NCI-H524 (cell line): ENCODE data around the gene MYADML2.
"Not testable (repeated sequence)": the region's sequence is repeated elsewhere in the genome, so short reads cannot be mapped to it uniquely, and the experiment has no call there.

Experiments used
- DNase-seq, 2 experiments: peaks; one replicate each; lab custom pipeline; 2025; lab: John Stamatoyannopoulos, UW

MYADML2 gene

DNA sequence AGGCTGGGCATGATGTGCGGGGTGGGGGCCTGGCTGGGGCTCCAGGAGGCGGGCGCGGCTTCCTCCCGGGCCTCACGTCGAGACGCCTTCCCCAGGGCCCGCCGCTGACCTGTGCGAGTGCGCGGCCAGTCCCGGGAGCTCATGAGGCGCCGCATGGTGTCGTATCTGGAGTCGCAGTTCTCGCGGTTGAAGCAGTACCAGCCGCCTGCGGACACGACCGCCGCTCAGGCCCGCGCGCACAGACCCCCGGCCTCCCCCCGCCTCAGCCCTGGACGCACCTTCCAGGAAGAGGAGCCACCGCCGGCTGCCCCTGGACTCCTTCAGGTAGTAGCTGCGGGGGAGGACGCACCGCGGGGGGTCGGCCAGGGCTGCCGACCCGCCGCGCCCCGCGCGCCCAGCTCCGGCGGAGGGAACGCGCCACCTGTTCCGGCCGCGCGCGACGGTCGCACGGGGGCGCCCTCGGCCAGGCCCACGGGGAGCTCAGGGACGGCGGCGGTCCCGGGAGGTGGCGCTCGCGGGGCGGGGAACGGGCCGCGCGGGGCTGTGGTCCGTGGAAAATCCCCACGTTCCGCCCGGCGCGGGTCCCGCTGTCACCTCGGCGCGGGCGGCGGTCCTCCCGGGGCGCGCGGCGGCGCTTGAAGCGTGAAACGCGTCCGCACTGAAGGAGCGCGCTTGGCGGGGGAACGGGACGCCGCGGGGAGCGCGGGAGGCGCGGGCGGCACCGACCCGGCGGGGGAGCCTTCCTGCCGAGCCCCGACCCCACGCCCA lies 12.5 kb upstream of the MYADML2 start:
- peak; percentile 59 to 87 for DNase-seq

DNA sequence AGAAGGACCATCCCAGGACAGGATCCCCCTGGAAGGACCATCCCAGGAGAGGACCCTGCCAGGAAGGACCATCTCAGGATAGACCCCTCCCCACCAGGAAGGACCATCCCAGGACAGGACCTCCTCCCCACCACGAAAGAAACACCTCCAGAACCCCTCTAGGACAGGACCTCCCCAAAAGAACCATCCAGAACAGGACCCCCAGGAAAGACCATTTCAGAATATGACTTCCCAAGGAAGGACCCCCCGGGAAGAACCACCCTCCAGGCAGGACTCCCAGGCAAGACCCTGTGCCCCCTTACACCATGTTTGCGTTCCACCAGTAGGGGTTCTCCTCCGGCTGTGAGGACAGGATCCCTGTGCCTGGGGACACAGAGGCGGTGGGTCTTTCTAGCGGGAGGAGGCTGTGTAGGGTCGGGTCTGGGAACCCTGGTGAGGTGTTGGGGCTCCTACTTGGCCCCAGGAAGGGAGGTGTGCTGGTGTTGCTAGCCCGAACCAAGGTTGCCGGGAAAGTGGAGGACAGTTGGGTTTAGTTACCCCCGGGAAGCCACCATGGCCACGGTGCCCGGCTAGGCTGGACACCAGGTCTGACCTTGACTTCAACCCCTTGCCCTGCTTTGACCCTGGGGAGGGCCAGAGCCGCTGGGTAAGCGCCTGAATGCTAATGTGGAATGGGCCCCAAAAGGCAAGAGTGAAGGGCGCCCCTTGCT lies 11.8 kb upstream of the MYADML2 start:
- DNase-seq, result peak in 1 of 2 experiments; percentile 41

DNA sequence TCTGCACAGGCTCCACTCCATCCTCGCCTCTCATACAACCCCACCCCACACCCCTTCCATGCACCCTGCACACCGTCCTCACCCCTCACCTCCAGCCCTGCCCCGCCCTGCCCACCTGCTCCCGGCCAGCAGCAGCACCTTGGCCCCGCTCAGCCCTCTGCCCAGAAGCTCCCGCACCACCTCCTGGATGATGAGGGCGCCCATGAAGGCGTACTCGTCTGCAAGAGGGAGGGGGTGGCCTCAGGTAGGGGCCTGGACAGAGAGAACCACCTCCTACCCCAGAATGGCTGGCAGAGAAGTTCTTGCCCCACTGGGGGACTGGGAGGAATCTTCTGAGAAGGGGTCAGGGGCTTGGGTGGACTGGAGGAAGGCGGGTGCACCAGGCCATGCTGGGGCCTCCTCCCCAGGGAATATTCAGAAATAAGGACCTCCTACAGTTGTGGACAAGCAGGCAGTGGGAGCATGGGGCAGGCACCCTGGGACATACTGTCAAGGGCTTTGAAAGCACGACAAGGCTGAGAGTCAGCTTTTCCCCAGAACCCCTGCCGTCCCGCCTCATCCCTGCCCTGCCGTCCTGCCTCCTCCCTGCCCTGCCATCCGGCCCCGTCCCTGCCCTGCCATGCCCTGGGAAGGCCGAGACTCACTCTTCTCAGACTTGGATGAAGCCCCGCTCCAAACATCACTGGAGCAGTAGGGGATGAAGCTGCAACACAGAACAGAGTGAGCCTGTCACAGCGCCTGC lies 10.8 kb upstream of the MYADML2 start:
- no peak for DNase-seq

DNA sequence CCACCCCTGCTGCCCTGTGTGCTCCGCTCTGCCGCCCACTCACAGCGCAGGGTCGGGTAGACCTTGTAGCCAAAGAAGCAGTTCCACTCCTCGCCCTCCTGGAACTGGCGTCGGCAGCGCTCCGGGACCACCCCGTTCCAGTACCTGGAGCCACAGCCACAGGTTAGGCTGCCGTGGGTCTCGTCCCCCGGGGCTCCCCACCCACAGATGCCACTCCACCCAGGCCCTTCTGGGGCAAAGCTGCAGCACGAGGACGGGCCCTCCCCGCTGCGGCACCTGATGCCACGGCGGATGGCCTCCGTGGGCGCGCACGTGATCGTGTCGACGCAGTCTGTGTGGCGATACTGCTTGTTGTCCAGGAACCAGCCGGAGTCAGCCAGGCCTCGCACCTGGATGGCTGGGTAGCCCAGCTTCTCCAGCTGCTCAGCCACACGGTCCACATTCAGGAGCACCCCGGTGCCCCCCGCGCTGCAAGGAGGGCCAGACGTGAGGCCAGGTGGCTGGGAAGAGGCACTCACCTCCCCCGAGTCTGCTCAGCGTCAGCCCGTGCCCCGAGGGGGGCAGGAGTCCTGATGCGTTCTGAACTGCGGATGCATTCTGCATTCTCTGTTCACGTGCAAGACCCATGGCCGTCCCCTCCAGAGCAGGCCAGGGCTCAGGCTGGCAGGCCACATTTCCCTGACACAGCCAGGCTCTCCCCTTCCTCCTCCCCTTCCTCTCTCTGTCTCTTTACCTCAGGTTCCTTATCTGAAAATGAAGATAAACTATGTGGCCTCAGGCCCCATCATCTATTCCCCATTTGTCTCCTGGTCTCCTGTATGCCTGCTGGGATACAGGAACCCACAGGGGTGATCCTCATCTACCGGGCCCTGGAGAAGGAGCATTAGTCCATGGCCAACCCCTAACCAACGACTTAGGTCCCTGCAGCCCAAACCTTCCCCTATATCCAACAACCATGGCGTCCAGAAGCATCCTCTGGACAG lies 9.9 kb upstream of the MYADML2 start:
- no peak for DNase-seq

DNA sequence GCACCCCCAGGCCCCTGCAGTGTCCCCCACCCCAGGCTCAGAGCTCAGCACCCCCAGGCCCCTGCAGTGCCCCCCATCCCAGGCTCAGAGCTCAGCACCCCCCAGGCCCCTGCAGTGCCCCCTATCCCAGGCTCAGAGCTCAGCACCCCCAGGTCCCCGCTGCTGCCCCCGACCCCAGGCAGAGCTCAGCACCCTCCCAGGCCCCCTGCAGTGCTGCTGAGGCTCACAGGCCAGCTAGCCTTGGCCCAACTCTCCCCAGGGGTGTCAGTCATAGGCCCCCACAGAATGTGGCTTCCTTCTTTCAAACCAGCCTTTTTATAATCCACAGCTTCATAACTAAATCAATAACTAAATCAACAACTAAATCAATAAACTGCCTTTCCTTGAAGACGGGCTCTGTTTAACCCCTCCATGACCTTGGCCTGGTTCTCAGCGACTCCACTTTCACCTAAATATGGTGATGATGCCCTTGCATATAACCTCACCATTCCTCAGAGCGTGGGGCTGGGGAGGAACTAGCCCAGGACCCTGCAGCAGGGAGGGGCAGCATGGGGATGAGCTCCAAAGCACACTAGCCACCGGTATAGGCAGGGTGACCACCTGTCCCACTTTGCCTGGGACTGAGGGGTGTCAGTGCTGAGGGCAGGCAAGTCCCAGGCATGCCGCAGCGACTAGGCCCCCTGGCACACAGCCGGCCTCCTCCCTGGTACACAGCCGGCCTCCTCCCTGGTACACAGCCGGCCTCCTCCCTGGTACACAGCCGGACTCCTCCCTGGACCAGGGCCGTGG lies 8.9 kb upstream of the MYADML2 start:
- DNase-seq, result no peak

DNA sequence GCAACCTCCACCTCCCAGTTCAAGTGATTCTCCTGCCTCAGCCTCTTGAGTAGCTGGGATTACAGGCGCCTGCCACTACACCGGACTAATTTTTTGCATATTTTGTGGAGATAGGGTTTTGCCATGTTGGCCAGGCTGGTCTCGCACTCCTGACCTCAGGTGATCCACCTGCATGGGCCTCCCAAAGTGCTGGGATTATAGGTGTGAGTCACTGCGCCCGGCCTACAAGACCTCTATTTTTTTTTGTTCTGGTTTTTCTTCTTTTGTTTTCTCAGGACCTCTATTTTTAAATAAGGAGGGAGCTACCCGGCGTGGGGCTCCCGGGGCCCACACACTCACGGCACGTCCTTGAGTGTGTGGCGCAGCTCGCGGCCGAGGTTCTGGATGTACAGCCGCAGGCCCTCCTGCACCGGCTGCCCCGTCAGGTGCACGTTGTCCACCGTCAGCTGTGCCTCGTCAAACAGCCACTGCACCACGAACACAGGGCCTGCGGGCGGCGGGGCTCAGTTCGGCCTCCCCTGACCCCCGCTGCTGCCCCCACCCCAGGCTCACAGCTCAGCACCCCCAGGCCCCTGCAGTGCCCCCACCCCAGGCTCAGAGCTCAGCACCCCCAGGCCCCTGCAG lies 8.1 kb upstream of the MYADML2 start:
- no peak for DNase-seq

DNA sequence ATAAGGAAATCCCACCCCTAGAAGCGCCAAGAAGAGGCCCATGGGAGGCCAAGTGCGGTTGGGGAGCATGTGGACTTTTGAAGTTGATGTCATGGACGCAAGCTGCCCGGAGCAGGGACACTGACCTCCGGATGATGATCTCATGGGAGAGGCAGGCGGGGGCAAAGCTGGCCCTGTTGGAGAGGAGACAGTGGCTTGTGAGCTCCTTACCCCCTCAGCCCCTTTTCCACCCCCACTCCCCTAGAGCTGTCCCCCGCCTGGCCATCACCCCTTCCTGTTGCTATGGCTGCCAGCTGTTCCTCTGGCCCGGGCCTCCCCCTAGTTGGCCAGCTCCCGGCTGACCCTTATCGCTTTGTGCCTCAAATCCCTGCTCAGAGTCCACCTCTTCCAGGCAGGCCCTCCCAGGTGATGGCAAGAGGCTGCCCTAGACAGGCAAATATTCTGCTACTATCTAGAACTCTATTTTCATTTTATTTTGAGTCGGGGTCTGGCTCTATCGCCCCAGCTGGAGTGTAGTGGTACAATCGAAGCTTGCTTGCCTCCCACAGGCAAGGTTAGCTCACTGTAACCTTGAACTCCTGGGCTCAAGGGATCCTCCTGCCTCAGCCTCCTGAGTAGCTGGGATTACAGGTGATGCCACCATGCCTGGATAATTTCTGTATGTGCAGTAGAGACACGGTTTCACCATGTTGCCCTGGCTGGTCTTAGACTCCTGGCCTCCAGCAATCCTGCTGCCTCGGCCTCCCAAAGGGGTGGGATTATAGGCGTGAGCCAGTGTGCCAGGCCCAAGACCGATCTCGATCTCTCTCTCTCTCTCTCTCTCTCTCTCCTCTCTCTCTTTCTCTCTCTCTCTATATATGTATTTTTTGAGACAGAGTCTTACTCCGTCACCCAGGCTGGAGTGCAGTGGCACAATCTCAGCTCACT lies 7.4 kb upstream of the MYADML2 start:
- no peak for DNase-seq

DNA sequence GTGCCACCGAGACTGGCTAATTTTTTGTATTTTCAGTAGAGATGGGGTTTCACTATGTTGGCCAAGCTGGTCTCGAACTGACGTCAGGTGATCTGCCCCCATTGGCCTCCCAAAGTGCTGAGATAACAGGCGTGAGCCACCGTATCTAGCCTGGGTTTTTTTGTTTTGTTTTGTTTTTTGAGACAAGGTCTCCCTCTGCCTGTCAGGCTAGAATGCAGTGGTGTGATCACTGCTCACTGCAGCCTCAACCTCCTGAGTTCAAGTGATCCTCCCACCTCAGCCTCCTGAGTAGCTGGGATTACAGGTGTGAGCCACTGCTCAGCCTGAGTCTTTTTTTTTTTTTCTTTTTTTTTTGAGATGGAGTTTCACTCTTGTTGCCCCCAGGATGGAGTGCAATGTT lies 6.4 kb upstream of the MYADML2 start:
- not testable (repeated sequence) for DNase-seq

DNA sequence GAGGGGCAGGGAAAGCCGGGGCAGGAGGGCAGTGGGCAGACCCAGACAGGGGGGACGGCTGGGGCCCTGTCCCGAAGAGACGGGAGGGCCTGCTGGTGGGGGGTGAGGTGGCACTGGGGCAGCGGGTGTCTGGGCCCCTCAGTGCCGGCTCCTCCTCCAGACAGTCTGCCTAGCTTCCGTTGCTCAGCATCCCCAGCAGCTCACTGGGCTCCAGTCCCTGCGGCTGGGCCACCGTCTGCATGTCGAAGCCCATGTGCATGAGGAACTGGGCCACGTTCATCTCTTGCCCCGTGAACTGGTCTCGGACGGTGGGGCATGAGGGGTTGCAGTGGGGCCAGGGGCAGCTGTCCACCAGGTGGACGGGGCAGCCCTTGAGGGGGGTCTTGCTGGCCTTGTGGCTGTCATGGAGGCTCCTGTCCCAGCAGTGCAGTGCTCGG lies 5.8 kb upstream of the MYADML2 start:
- no peak for DNase-seq

DNA sequence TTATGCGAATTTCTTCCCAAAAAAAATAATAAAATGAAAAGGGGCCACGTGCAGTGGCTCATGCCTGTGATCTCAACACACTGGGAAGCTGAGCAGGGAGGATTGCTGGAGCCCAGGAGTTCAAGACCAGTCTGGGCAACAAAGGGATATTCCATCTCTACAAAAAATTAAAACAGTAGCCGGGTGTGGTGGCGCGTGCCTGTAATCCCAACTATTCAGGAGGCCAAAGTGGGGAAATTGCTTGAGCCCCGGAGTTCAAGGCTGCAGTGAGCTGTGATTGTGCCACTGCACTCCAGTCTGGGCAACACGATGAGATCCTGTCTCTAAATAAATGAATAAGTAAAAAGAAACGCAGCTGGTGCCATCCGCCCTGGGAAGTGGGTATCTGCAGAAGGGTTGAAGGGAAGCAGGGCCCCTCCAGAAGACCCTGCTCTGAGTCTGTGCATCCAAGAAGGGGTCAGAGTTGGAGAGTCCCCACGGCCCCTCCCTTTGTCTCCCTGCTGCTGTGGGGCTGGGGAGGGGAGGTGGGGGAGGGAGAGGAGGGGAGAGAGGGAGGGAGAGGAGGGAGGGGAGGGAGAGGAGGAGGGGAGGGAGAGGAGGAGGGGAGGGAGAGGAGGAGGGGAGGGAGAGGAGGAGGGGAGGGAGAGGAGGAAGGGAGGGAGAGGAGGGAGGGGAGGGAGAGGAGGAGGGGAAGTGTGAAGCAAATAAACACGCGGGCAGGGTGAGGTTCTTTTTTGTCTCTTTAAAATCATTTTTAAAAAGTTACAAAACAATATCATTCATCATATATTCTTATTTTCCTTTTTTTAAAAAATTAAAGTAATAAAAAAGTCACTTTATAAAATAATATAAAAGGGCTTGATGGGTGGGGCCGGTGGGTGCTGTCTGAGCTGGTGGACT lies 5.0 kb upstream of the MYADML2 start:
- DNase-seq, result no peak

DNA sequence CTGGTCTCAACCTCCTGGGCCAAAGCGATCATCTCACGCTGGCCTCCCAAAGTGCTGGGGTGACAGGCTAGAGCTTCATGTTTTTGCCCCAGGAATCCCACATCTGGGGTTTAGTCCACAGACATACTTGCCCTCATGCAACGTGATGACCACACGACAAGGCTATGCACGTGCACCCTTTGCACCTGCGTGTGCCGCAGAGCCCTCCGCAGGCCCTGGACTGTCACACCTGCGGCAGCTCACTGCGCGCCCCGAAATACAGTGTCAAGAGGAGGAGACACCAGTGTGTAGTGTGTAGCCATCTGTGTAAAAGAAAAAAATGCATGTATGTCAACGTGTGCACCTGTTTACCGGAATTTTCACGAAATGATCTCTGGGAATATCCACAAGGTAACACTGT lies 3.5 kb upstream of the MYADML2 start:
- no peak for DNase-seq

DNA sequence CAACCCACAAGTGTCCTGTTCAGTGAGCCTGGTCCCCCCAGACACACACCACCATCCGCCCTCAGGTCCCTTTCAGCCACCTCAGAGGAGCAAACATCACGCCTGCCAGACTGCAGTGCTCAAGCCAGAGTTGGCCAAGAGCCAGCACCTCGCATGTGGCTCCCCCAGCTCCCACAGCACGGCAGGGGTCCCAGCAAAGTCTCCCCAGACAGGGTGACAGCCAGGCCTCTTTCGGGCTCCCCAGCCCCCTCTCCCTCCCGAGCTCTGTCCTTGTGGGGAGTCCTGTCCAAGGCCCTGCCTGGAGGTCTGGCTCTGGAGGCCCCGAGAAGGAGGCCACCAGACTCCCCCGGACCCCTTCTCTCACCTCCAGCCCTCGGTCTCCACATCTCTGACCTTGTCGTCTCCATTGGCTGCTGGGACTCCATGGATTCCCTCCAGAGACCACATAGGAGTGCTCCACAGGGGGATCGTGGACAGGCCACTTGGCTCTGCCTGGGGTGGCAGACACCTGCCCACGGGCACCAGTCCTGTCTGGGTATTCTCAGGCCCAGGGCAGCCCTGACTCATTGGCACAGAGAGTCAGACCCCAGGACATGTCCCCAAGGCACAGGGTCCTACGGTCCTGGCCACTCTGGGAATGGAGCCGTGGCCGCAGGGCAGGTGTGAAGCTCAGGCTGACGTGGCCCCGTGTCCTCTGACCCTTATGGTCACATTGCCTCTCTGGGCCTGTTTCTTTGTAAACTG lies 1.8 kb upstream of the MYADML2 start:
- DNase-seq, result no peak

DNA sequence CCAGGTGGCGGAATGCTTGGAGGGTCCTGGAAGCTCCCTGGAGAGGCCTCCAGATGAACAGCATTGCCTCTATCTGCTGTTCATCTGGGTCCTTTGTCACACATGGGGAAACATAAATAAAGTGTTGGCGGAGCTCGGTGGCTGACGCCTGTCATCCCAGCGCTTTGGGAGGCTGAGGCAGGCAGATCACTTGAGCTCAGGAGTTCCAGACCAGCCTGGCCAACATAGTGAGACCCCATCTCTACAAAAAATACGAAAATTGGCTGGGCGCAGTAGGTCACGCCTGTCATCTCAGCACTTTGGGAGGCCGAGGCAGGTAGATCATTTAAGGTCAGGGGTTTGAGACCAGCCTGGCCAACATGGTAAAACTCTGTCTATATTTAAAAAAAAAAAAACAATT lies 2.2 kb downstream of the MYADML2 start:
- no peak for DNase-seq

DNA sequence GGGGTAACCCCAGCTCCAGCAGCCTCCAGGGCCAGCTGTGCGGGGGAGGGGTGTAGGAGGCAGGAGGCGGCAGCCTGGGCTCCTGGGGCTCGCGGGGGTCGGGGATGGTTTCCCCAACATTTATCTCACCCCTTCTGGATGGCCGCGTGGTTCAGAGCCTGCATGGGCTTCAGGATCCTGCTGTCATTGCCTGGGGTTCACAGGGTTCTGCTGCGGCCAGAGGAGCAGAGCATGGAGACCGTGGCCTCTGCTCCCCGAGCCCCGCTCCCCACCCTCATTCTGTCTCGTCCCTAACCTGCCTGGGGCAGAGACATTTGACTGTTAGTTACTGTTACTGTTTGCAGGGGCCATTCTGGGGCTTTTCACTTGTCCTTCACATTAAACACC lies 4.9 kb downstream of the MYADML2 start:
- DNase-seq, result no peak

DNA sequence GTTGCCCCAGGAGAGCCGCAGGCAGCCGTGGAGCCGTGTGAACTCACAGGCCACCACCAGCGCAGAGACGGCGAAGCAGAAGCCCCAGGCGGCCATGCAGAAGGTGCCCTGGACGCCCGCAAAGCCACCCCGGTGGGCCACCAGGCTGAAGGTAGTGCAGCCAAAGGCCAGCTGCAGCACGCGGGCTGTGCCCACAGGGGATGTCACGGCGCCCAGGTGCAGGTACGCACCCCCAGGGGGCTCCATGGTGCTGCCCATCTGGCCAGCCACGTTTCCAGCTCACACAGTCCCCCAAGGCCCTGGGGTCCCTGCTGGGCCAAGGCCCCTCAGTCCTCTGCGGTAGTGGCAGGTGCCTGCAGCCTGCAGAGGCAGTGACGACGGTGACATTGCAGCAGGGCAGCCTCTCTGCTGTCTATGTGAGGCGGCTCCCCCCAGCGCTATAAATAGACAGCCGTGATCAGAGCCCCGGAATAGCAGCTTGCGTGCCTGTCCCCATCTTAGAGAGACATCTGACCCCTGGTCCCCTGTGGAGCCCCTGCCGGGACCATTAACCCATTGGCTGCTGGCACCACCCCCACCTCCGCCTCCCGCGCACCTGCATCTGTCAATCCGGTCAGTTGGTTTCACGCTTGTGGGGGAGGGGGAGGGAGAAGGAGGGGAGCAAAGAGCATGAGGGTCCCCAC lies 5.4 kb downstream of the MYADML2 start:
- peak; percentile 83 to 87 for DNase-seq

DNA sequence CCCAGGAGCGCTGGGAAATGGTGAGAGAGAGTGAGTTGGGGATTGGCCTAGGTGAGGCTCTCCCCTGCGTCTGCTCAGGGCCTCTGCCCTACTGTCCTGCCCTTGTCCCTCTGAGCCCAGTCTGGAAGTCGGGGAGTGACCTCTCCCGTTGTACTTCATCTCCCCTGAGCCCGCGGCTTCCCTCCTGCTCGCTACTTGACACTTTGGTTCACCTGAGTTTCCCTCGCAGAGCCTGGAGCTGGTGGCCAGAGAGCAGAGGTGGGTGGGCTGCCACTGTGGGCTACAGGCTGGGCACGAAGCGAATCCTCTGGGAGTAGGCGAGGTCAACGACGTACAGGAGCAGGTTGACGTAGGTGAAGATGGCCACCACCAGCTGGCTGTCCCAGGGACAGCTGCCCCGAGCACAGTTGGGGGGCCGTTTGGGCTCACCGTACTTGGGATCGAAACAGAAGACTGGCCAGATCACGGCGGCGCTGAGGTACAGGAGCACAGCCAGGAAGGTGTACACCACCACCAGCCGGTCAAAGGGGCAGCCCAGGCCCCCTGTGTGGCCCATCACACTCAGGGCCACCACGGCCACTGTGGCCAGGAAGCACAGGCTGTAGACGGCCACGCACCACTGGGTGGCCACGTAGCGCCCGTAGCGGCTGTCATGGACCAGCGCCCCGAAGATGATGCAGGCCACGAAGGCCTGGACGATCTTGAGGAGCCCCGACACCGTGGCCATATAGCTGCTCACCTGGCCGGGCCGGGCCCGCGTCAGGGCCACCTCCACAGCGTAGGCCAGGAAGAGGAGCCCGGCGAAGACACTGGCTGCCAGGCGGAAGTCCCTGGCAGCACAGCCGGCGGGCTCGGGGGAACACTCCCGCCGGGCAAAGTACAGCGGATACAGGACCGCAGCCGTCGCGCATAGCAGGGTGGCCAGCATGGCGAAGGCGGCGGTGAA lies 6.2 kb downstream of the MYADML2 start:
- no peak for DNase-seq
